ENCODE data around the gene SLC35B1.

Gene SLC35B1

GRCh38 chr17:49742166-49742638, 34.4 kb upstream of the SLC35B1 start:
- peak overlapping the region; percentile 36 for H3K4me3 ChIP-seq (ENCODE audit: low read depth, low read length)
- no peak for TF ChIP-seq CTCF (IDR thresholded peaks at IDR 0.05; ENCODE audit: insufficient read depth, low read depth, low read length, missing control alignments)
- no peak for DNase-seq (ENCODE audit: low read depth)

- DNase-seq (ENCODE audit: low read depth): no peak
- no peak for TF ChIP-seq CTCF (IDR thresholded peaks at IDR 0.05; ENCODE audit: insufficient read depth, low read depth, low read length, missing control alignments)
- peak overlapping the region; percentile 36 for H3K4me3 ChIP-seq (ENCODE audit: low read depth, low read length)
Measured at GRCh38 chr17:49741692-49742076, 33.9 kb upstream of the SLC35B1 start.

- peak overlapping the region; percentile 15 for H3K4me3 ChIP-seq (ENCODE audit: low read depth, low read length)
- no peak for TF ChIP-seq CTCF (IDR thresholded peaks at IDR 0.05; ENCODE audit: insufficient read depth, low read depth, low read length, missing control alignments)
- peak; percentile 78 for DNase-seq (ENCODE audit: low read depth)
Measured at GRCh38 chr17:49741009-49741691, 33.4 kb upstream of the SLC35B1 start.

GRCh38 chr17:49739641-49740271, 32.0 kb upstream of the SLC35B1 start:
- DNase-seq (ENCODE audit: low read depth): peak; percentile 93
- no peak for TF ChIP-seq CTCF (IDR thresholded peaks at IDR 0.05; ENCODE audit: insufficient read depth, low read depth, low read length, missing control alignments)
- H3K4me3 ChIP-seq (ENCODE audit: low read depth, low read length): peak overlapping the region; percentile 28

GRCh38 chr17:49738456-49739163, 30.8 kb upstream of the SLC35B1 start:
- no peak overlapping the region for H3K4me3 ChIP-seq (ENCODE audit: low read depth, low read length)
- DNase-seq (ENCODE audit: low read depth): no peak
- no peak for TF ChIP-seq CTCF (IDR thresholded peaks at IDR 0.05; ENCODE audit: insufficient read depth, low read depth, low read length, missing control alignments)

- TF ChIP-seq CTCF (IDR thresholded peaks at IDR 0.05; ENCODE audit: insufficient read depth, low read depth, low read length, missing control alignments): no peak
- H3K4me3 ChIP-seq (ENCODE audit: low read depth, low read length): no peak overlapping the region
- DNase-seq (ENCODE audit: low read depth): no peak
Measured at GRCh38 chr17:49734515-49735490, 27.0 kb upstream of the SLC35B1 start.

Data from GM12865 (cell line).